B cell (primary cell): Measurements from ENCODE around the gene KCNJ6. TPM values are rescaled to one million over a fixed set of nuclear protein-coding genes. Genes with fewer than 3 reads are reported as not detected.

ENCODE experiments used
- ATAC-seq: fragments of 200-7000 bp; cut with Tn5 transposase; one replicate; pipeline ENCODE4 v1.10.0; 2021; ENCODE audit warnings: low read depth, mild to moderate bottlenecking, moderate number of reproducible peaks, moderate library complexity
- CTCF ChIA-PET: fragments of 350-600 bp; sonication (Branson Sonifier 250); formaldehyde crosslinking; loops from one replicate; lab custom pipeline; 2021; ENCODE audit warnings: antibody characterized with exemption, inconsistent platforms; lab: Charles Lee
- POLR2A ChIA-PET: fragments of 350-600 bp; sonication (Branson Sonifier 250); formaldehyde crosslinking; loops from one replicate; lab custom pipeline; 2021; ENCODE audit warnings: antibody characterized with exemption; lab: Charles Lee
- DNase-seq: peaks from one replicate; pipeline ENCODE4 v3.0.0; 2013
- H2AFZ ChIP-seq: 2 replicates; pipeline ENCODE4 v1.6.1; 2012; ENCODE audit warnings: mild to moderate bottlenecking, low read depth, low read length; ENCODE audit not compliant: insufficient read depth, poor library complexity, severe bottlenecking
- H3K27ac ChIP-seq, 2 donors: 1 replicate in 1 of 2; 2 replicates in 1 of 2; pipeline ENCODE4 v1.5.1; 2012 to 2013; ENCODE audit warnings: low read length in 2 of 2, mild to moderate bottlenecking in 2 of 2, moderate library complexity in 1 of 2
- H3K27me3 ChIP-seq, 4 experiments: fragments of 200-600 bp in 1 of 4; sonication (generic) in 1 of 4; replicated peaks in 1 of 4; 1 replicate in 2 of 4; 2 replicates in 2 of 4; pipeline versions ENCODE4 v1.6.1 to v1.7.0; 2013 to 2016; ENCODE audit warnings: low read length in 3 of 4, mild to moderate bottlenecking in 2 of 4, mixed read lengths in 1 of 4, moderate library complexity in 1 of 4; ENCODE audit not compliant: insufficient read depth in 4 of 4, control insufficient read depth in 3 of 4; ENCODE audit errors: control extremely low read depth in 1 of 4
- H3K36me3 ChIP-seq, 2 experiments: replicated peaks in 1 of 2; 1 replicate in 1 of 2; 2 replicates in 1 of 2; pipeline versions ENCODE4 v1.6.1 to v1.7.1; 2013; ENCODE audit warnings: low read length in 1 of 2; ENCODE audit not compliant: insufficient read depth in 2 of 2, control insufficient read depth in 1 of 2; ENCODE audit errors: control extremely low read depth in 1 of 2, extremely low read depth in 1 of 2
- H3K4me1 ChIP-seq, 2 donors: fragments of 200-600 bp in 1 of 2; sonication (generic) in 1 of 2; 1 replicate in 1 of 2; 2 replicates in 1 of 2; pipeline versions ENCODE4 v1.5.1 to v1.6.1; 2013 to 2017; ENCODE audit warnings: low read length in 2 of 2; ENCODE audit not compliant: control insufficient read depth in 2 of 2, insufficient read depth in 2 of 2
- H3K4me2 ChIP-seq: replicated peaks from 2 replicates; pipeline ENCODE3; 2012; ENCODE audit warnings: mild to moderate bottlenecking, low read depth, low read length; ENCODE audit not compliant: poor library complexity, severe bottlenecking
- H3K4me3 ChIP-seq, 5 experiments: fragments of 200-600 bp in 1 of 5; sonication (generic) in 1 of 5; 1 replicate in 3 of 5; 2 replicates in 2 of 5; pipeline versions ENCODE4 v1.5.1 to v1.7.0; 2011 to 2016; ENCODE audit warnings: low read length in 4 of 5, mild to moderate bottlenecking in 4 of 5, low read depth in 2 of 5, control low read depth in 1 of 5, moderate library complexity in 1 of 5; ENCODE audit not compliant: insufficient read depth in 1 of 5; ENCODE audit errors: control extremely low read depth in 1 of 5, extremely low read depth in 1 of 5
- H3K79me2 ChIP-seq: fragments of 200-600 bp; sonication (generic); one replicate; pipeline ENCODE4 v1.6.0; 2016; ENCODE audit warnings: low read length; ENCODE audit not compliant: control insufficient read depth, insufficient read depth
- H3K9ac ChIP-seq: fragments of 200-600 bp; sonication (generic); 2 replicates; pipeline ENCODE4 v1.6.1; 2017; ENCODE audit warnings: mild to moderate bottlenecking, low read length, moderate library complexity
- H3K9me3 ChIP-seq, 3 donors: one replicate each; pipeline versions ENCODE4 v1.6.1 to v1.7.1; 2013; ENCODE audit warnings: low read length in 2 of 3; ENCODE audit not compliant: control insufficient read depth in 2 of 3, insufficient read depth in 1 of 3; ENCODE audit errors: control extremely low read depth in 1 of 3
- H4K20me1 ChIP-seq: 2 replicates; pipeline ENCODE4 v1.6.0; 2012; ENCODE audit warnings: mild to moderate bottlenecking, low read length; ENCODE audit not compliant: insufficient read depth, control insufficient read depth, poor library complexity, severe bottlenecking
- H3K27ac Mint-ChIP-seq: one replicate; pipeline ENCODE4 v1.8.0; 2021; ENCODE audit warnings: mixed read lengths
- H3K27me3 Mint-ChIP-seq: one replicate; pipeline ENCODE4 v1.8.0; 2021; ENCODE audit warnings: mixed read lengths
- H3K4me1 Mint-ChIP-seq: one replicate; pipeline ENCODE4 v1.8.0; 2021; ENCODE audit warnings: mixed read lengths
- H3K4me3 Mint-ChIP-seq: one replicate; pipeline ENCODE4 v1.8.0; 2021; ENCODE audit warnings: mixed read lengths
- H3K9me3 Mint-ChIP-seq: one replicate; pipeline ENCODE4 v1.8.0; 2022; ENCODE audit warnings: mixed read lengths; ENCODE audit not compliant: insufficient read depth
- EZH2 ChIP-seq: IDR thresholded peaks from 2 replicates; pipeline ENCODE4 v1.6.1; 2012; ENCODE audit warnings: borderline replicate concordance, low read depth, mild to moderate bottlenecking, moderate library complexity, low read length; ENCODE audit not compliant: insufficient read depth, poor library complexity, severe bottlenecking
- WGBS: methylation state at CpG from one replicate; pipeline ENCODE4 v1.1.5; 2013; ENCODE audit warnings: missing lambda C conversion rate; ENCODE audit not compliant: insufficient coverage; 5-methylcytosine and 5-hydroxymethylcytosine counted together
- intact Hi-C: fragments of 100-400 bp; cut with micrococcal nuclease; formaldehyde crosslinking; loops from one replicate; pipeline ENCODE4 v1.10.0; 2022
- polyA plus RNA-seq: library from polyadenylated mRNA; depleted of rRNA; stranded (reverse); fragments of >200 nt; gene quantifications from 2 replicates; pipeline ENCODE4 v1.2.3, GENCODE V29; 2012
- total RNA-seq, 2 donors: library from RNA; stranded (reverse); fragments of 120-200 nt in 1 of 2; gene quantifications; 1 replicate in 1 of 2; 2 replicates in 1 of 2; pipeline versions ENCODE4 v1.2.3 to v1.2.4, GENCODE V29; 2013 to 2022
- TF ChIP-seq, protein P1 (sequence below): fragments of 200-600 bp; IDR thresholded peaks from one replicate; pipeline ENCODE4 v1.8.0; 2022; ENCODE audit warnings: antibody characterized with exemption, mild to moderate bottlenecking

The KCNJ6 gene
- total and polyA plus RNA-seq, 2 donors (not counting 1 experiment from before 2014, with no cell fraction given), result not detected

DNA sequence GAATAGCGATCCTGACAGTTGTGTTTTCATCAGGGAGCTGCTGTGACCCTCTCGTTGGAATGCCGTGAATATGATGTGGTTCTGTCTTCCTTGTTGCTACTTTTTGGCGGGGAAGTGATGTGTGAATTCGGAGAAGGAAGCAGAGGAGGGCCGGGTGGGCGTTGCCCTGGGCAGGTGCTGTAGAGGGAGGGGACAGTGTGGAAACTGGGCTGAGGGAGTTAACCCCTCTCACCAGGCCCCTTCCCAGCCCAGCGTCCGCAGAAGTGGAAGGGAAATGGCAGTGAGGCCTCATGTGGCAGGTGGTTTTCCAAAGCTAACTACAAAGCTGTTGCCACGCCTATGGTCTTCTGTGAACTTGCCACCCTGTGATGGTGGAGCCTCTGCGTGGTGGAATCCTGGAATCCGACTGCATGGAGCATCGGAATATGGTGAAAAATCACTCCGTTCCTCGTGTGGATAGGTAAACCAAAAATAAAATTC lies 321.7 kb downstream of the KCNJ6 start:
- Histone ChIP-seq H3K4me2 (no peak overlapping the region), H3K4me1 (no peaks in the 10 kb centered on the region), H3K27me3 (peaks cover 0 to 3% (median 0%) of the 10 kb centered on the region in 4 experiments), H3K4me3 (no peak overlapping the region), H3K36me3 (no peaks in the 10 kb centered on the region), H3K79me2 (no peaks in the 10 kb centered on the region), H3K9ac (no peak overlapping the region), H3K9me3 (peaks cover 0 to 7% (median 0%) of the 10 kb centered on the region in 3 donors), H4K20me1 (no peaks in the 10 kb centered on the region), H3K27ac (no peak overlapping the region), H2AFZ (no peak overlapping the region)
- ATAC-seq, result no peak
- Mint-ChIP-seq H3K4me1 (no peaks in the 10 kb centered on the region), H3K27ac (no peak overlapping the region), H3K27me3 (peaks cover 5% of the 10 kb centered on the region), H3K9me3 (no peaks in the 10 kb centered on the region), H3K4me3 (no peak overlapping the region)
- 90% methylated on average over 7 of the region's 15 CpGs for WGBS
- POLR2A ChIA-PET, result no interaction called here
- intact Hi-C loops, result no loop called here
- CTCF ChIA-PET, result no interaction called here
- TF ChIP-seq, protein P1, sequence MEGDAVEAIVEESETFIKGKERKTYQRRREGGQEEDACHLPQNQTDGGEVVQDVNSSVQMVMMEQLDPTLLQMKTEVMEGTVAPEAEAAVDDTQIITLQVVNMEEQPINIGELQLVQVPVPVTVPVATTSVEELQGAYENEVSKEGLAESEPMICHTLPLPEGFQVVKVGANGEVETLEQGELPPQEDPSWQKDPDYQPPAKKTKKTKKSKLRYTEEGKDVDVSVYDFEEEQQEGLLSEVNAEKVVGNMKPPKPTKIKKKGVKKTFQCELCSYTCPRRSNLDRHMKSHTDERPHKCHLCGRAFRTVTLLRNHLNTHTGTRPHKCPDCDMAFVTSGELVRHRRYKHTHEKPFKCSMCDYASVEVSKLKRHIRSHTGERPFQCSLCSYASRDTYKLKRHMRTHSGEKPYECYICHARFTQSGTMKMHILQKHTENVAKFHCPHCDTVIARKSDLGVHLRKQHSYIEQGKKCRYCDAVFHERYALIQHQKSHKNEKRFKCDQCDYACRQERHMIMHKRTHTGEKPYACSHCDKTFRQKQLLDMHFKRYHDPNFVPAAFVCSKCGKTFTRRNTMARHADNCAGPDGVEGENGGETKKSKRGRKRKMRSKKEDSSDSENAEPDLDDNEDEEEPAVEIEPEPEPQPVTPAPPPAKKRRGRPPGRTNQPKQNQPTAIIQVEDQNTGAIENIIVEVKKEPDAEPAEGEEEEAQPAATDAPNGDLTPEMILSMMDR, result no peak
- no peak for TF ChIP-seq EZH2
- no peak for DNase-seq

DNA sequence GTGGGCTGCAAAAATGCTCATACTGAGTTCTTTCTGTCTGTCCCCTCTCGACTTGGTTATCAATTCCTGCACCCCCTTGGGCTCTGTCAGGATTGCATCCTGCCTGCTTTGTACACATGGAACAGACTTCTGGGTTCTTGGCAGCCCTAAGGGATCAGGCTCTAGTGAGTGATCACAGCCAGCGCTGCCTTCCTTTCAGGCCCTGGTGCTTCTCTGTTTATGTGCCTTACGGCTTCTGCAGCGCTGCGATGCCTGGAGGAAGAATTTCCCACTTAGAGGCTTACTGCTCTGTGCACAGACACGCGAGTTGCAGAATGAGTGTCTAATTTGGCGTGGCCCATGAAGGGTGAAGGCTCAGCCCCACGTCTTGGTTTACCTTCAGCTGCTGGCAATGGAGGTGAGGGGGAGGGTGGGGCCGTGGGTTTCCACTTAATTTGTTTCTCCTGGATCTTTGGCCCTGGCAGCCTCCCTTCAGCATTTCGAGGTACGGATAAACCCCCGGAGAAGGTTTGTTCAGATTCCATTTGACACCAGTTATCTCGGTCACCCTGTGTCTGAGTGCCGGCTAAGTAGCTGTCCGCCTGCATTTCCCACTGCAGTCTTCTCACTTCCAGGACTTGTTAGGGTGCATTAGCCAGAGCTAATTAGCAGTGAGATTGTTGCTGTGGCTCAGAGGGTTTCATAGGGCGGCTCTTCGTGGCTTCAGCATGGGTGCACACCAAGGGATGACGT lies 322.4 kb downstream of the KCNJ6 start:
- intact Hi-C loops, result no loop called here
- no peak overlapping the region for H2AFZ ChIP-seq
- WGBS, result 91% methylated on average over 18 of the region's 19 CpGs

More for the DNA sequence above, 322.4 kb downstream of the KCNJ6 start:
- H3K9ac ChIP-seq, result no peak overlapping the region
- H3K27me3 Mint-ChIP-seq, result peaks cover 5% of the 10 kb centered on the region
- H4K20me1 ChIP-seq, result no peaks in the 10 kb centered on the region
- H3K9me3 Mint-ChIP-seq, result no peaks in the 10 kb centered on the region
- H3K4me3 ChIP-seq, result no peak overlapping the region
- H3K27ac ChIP-seq, result no peak overlapping the region
- H3K4me3 Mint-ChIP-seq, result no peak overlapping the region
- no peaks in the 10 kb centered on the region for H3K79me2 ChIP-seq
- H3K27me3 ChIP-seq, result peaks cover 0 to 3% (median 0%) of the 10 kb centered on the region in 4 experiments
- H3K4me2 ChIP-seq, result no peak overlapping the region
- H3K4me1 ChIP-seq, result no peaks in the 10 kb centered on the region
- no peak overlapping the region for H3K27ac Mint-ChIP-seq
- DNase-seq (no peak), ATAC-seq (no peak)
- no peaks in the 10 kb centered on the region for H3K4me1 Mint-ChIP-seq
- H3K9me3 ChIP-seq, result peaks cover 0 to 7% (median 0%) of the 10 kb centered on the region in 3 donors
- ChIA-PET POLR2A (no interaction called here), CTCF (no interaction called here)
- H3K36me3 ChIP-seq, result no peaks in the 10 kb centered on the region
- TF ChIP-seq, protein P1, result no peak
- TF ChIP-seq EZH2, result no peak
